Measurements from ENCODE around the gene PPP1R26.

DNA sequence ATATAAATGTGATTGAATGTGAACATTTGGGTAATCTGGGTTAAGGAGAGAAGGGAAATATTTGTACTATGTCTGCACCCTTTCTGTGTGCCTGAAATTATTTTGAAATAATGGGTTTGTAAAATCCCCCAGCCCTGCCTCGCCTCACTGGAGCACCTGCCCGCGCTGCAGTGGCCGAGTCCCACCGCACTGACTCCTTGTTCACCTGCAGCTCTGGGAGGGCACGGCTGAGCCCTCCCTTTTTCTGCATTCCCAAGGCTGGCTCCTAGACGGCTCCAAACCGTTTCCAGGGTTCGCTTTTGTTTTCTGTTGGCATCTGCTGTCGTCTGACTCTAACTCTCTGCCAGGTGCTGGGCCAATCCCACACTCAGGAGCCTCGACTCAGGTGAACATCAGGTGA is 17.6 kb upstream of the PPP1R26 start:
- no peak for TF ChIP-seq EZH2 (IDR thresholded peaks at IDR 0.05; ENCODE audit: low read depth, unreplicated experiment)
- TF ChIP-seq, protein P1, sequence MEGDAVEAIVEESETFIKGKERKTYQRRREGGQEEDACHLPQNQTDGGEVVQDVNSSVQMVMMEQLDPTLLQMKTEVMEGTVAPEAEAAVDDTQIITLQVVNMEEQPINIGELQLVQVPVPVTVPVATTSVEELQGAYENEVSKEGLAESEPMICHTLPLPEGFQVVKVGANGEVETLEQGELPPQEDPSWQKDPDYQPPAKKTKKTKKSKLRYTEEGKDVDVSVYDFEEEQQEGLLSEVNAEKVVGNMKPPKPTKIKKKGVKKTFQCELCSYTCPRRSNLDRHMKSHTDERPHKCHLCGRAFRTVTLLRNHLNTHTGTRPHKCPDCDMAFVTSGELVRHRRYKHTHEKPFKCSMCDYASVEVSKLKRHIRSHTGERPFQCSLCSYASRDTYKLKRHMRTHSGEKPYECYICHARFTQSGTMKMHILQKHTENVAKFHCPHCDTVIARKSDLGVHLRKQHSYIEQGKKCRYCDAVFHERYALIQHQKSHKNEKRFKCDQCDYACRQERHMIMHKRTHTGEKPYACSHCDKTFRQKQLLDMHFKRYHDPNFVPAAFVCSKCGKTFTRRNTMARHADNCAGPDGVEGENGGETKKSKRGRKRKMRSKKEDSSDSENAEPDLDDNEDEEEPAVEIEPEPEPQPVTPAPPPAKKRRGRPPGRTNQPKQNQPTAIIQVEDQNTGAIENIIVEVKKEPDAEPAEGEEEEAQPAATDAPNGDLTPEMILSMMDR (conservative IDR thresholded peaks at IDR 0.05; ENCODE audit: low read depth in 2 of 2), result no peak
- TF ChIP-seq, protein P2, sequence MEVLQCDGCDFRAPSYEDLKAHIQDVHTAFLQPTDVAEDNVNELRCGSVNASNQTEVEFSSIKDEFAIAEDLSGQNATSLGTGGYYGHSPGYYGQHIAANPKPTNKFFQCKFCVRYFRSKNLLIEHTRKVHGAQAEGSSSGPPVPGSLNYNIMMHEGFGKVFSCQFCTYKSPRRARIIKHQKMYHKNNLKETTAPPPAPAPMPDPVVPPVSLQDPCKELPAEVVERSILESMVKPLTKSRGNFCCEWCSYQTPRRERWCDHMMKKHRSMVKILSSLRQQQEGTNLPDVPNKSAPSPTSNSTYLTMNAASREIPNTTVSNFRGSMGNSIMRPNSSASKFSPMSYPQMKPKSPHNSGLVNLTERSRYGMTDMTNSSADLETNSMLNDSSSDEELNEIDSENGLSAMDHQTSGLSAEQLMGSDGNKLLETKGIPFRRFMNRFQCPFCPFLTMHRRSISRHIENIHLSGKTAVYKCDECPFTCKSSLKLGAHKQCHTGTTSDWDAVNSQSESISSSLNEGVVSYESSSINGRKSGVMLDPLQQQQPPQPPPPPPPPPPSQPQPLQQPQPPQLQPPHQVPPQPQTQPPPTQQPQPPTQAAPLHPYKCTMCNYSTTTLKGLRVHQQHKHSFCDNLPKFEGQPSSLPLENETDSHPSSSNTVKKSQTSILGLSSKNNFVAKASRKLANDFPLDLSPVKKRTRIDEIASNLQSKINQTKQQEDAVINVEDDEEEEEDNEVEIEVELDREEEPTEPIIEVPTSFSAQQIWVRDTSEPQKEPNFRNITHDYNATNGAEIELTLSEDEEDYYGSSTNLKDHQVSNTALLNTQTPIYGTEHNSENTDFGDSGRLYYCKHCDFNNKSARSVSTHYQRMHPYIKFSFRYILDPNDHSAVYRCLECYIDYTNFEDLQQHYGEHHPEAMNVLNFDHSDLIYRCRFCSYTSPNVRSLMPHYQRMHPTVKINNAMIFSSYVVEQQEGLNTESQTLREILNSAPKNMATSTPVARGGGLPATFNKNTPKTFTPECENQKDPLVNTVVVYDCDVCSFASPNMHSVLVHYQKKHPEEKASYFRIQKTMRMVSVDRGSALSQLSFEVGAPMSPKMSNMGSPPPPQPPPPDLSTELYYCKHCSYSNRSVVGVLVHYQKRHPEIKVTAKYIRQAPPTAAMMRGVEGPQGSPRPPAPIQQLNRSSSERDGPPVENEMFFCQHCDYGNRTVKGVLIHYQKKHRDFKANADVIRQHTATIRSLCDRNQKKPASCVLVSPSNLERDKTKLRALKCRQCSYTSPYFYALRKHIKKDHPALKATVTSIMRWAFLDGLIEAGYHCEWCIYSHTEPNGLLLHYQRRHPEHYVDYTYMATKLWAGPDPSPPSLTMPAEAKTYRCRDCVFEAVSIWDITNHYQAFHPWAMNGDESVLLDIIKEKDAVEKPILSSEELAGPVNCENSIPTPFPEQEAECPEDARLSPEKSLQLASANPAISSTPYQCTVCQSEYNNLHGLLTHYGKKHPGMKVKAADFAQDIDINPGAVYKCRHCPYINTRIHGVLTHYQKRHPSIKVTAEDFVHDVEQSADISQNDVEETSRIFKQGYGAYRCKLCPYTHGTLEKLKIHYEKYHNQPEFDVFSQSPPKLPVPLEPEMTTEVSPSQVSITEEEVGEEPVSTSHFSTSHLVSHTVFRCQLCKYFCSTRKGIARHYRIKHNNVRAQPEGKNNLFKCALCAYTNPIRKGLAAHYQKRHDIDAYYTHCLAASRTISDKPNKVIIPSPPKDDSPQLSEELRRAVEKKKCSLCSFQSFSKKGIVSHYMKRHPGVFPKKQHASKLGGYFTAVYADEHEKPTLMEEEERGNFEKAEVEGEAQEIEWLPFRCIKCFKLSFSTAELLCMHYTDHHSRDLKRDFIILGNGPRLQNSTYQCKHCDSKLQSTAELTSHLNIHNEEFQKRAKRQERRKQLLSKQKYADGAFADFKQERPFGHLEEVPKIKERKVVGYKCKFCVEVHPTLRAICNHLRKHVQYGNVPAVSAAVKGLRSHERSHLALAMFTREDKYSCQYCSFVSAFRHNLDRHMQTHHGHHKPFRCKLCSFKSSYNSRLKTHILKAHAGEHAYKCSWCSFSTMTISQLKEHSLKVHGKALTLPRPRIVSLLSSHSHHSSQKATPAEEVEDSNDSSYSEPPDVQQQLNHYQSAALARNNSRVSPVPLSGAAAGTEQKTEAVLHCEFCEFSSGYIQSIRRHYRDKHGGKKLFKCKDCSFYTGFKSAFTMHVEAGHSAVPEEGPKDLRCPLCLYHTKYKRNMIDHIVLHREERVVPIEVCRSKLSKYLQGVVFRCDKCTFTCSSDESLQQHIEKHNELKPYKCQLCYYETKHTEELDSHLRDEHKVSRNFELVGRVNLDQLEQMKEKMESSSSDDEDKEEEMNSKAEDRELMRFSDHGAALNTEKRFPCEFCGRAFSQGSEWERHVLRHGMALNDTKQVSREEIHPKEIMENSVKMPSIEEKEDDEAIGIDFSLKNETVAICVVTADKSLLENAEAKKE (CRISPR knock-in tag; IDR thresholded peaks at IDR 0.05), result no peak
- TF ChIP-seq POLR2AphosphoS5 (IDR thresholded peaks at IDR 0.05; ENCODE audit: low read depth), result no peak
- no peak for TF ChIP-seq EZH2phosphoT487 (IDR thresholded peaks at IDR 0.05; ENCODE audit: unreplicated experiment)
- TF ChIP-seq, protein P3, sequence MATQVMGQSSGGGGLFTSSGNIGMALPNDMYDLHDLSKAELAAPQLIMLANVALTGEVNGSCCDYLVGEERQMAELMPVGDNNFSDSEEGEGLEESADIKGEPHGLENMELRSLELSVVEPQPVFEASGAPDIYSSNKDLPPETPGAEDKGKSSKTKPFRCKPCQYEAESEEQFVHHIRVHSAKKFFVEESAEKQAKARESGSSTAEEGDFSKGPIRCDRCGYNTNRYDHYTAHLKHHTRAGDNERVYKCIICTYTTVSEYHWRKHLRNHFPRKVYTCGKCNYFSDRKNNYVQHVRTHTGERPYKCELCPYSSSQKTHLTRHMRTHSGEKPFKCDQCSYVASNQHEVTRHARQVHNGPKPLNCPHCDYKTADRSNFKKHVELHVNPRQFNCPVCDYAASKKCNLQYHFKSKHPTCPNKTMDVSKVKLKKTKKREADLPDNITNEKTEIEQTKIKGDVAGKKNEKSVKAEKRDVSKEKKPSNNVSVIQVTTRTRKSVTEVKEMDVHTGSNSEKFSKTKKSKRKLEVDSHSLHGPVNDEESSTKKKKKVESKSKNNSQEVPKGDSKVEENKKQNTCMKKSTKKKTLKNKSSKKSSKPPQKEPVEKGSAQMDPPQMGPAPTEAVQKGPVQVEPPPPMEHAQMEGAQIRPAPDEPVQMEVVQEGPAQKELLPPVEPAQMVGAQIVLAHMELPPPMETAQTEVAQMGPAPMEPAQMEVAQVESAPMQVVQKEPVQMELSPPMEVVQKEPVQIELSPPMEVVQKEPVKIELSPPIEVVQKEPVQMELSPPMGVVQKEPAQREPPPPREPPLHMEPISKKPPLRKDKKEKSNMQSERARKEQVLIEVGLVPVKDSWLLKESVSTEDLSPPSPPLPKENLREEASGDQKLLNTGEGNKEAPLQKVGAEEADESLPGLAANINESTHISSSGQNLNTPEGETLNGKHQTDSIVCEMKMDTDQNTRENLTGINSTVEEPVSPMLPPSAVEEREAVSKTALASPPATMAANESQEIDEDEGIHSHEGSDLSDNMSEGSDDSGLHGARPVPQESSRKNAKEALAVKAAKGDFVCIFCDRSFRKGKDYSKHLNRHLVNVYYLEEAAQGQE (IDR thresholded peaks at IDR 0.05; ENCODE audit: unreplicated experiment), result no peak
- TF ChIP-seq ZNF331 (CRISPR knock-in tag; IDR thresholded peaks at IDR 0.05; ENCODE audit: low read depth), result no peak
- no peak for TF ChIP-seq CREB1 (CRISPR knock-in tag; IDR thresholded peaks at IDR 0.05; ENCODE audit: low read depth)

All from GM23338 (cell line).